22Rv1 (cell line): ENCODE data around the gene NRXN2.

Experiments
- CTCF ChIP-seq: fragments of 450-650 bp; IDR thresholded peaks from 2 replicates; pipeline ENCODE4 v1.5.1; 2017; ENCODE audit warnings: mild to moderate bottlenecking
- ZFX ChIP-seq: fragments of 450-650 bp; IDR thresholded peaks from 2 replicates; pipeline ENCODE4 v1.6.1; 2017; ENCODE audit warnings: antibody characterized with exemption, borderline replicate concordance

- no peak for TF ChIP-seq CTCF
- no peak for TF ChIP-seq ZFX
These were observed 3.2 kb upstream of the NRXN2 start for GRCh38 chr11:64726211-64726641.
